ENCODE measurements around the gene PREX1.
"Not testable (repeated sequence)": the region's sequence is repeated elsewhere in the genome, so short reads cannot be mapped to it uniquely, and the experiment has no call there.

Gene PREX1

GRCh38 chr20:48599748-48600469, 227.9 kb downstream of the PREX1 start:
- no peak for DNase-seq

- no peak for DNase-seq
These were observed 228.6 kb downstream of the PREX1 start for GRCh38 chr20:48599106-48599747.

- not testable (repeated sequence) for DNase-seq
These were observed 229.4 kb downstream of the PREX1 start for GRCh38 chr20:48598303-48598941.

GRCh38 chr20:48597521-48598302, 230.1 kb downstream of the PREX1 start:
- DNase-seq: no peak

- no peak for DNase-seq
These were observed 231.4 kb downstream of the PREX1 start for GRCh38 chr20:48596334-48596898.

GRCh38 chr20:48595495-48596333, 232.1 kb downstream of the PREX1 start:
- DNase-seq: no peak

GRCh38 chr20:48594533-48594932, 233.3 kb downstream of the PREX1 start:
- DNase-seq: no peak

- no peak for DNase-seq
These were observed 235.5 kb downstream of the PREX1 start for GRCh38 chr20:48592107-48592940.

- DNase-seq: no peak
These were observed 241.1 kb downstream of the PREX1 start for GRCh38 chr20:48586730-48587129.

GRCh38 chr20:48585061-48585870, 242.5 kb downstream of the PREX1 start:
- DNase-seq: no peak

- no peak for DNase-seq
These were observed 243.3 kb downstream of the PREX1 start for GRCh38 chr20:48584391-48585060.

- DNase-seq: no peak
These were observed 244.0 kb downstream of the PREX1 start for GRCh38 chr20:48583801-48584200.

- DNase-seq: no peak
These were observed 244.6 kb downstream of the PREX1 start for GRCh38 chr20:48583171-48583570.

GRCh38 chr20:48582673-48582985, 245.2 kb downstream of the PREX1 start:
- no peak for DNase-seq

GRCh38 chr20:48581167-48581566, 246.6 kb downstream of the PREX1 start:
- no peak for DNase-seq

GRCh38 chr20:48578397-48579098, 249.3 kb downstream of the PREX1 start:
- DNase-seq: no peak

GRCh38 chr20:48577557-48577956, 250.2 kb downstream of the PREX1 start:
- DNase-seq: no peak

- no peak for DNase-seq
These were observed 253.4 kb downstream of the PREX1 start for GRCh38 chr20:48574383-48574782.

Data from fibroblast of skin of back (primary cell).